ENCODE data around the gene PNLIP.

Gene PNLIP

DNA sequence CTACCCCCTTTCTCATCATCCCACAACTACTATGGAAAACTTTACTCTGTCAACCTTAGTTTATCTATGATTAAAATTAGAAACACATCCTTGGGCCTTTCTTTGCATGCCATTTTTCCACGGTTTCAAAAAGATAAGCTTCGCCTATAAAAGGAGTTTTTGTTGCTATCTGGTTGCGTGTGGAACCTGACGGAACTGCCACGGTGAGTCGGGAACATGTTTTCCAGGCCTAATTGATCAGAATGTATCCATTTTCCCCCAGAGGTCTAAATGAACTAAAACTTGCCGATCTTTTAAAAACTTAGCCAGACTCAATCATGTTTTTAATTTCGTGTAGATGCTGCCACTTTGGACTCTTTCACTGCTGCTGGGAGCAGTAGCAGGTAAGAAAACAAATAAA lies at the start of gene PNLIP:
Gene PNLIP (plus strand): TSS at position 176 of the 400 bp plus-strand sequence. CDS start 162 bp downstream, at position 338.
- DNase-seq = no peak

- DNase-seq = no peak
Observed at GRCh38 chr10:116504786-116505185, 40.9 kb upstream of the PNLIP start.

DNA sequence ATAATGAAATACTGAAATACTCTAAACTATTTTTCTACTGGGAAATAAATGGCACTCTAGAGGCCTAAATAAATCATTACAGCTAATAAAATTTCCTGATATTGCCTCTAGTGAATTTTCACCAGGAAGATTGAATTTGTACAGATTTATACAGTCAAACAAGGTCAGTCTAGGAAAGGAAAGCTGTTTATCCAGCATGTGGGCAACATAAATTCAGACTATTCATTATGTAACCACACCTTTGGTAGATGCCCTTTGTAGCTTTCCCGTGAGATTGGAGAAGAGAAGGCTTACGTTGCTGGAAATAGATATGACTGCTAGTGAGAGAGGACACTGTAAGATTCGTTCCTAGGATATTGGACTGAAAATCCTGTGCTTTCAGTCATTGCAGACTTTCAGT lies 35.2 kb upstream of the PNLIP start:
- no peak for DNase-seq

- DNase-seq = no peak
Observed at GRCh38 chr10:116511365-116511764, 34.4 kb upstream of the PNLIP start.

- peak; percentile 14 for DNase-seq
Observed at GRCh38 chr10:116521424-116522290, 24.1 kb upstream of the PNLIP start.

DNA sequence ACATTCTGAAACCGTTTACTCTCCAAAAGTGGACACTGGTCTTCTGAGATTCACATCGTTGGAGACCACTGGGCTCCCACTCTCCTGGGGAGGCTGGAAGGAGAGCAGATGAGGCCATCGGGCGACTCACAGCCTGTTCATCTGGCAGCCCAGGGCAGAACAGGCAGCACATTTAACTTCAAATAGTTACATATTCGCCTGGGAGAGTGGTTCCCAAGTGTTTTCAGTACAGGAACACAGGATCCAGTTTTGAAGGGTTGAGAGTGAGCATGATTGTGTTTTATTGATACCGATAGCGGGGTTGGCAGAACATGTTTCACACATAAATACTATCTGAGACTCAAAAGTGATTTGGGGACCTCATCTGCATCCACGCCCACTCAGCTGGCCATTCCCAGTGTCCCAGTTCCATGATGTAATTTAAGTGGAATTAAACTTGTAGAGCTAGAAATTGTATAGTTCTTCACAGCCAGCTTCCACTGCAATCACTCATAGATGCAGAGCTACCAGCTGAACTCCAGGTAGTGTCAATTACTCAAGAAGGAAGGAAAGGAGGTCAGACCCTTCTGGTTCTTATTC lies 22.8 kb upstream of the PNLIP start:
- DNase-seq = no peak

DNA sequence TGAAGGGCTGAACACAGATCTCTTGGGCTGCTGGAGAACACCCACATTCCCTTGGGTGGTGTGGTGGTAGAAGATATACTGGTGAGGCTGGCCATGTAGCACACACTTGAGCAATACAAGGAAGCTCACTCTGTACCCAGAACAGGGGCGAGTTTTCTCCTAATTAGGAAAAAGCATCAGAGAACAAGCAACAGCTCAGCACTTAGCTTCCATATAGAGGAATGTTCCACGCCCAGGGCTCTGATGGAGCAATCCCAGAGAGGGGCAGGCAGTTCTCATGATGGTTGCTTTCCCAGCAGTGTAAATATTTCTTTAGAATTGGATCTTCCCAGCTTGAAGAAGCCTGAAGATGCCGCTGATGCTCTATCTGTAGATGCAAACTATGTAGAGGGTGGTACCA lies 21.0 kb upstream of the PNLIP start:
- no peak for DNase-seq

GRCh38 chr10:116526219-116526618 lies 19.5 kb upstream of the PNLIP start:
- no peak for DNase-seq

DNA sequence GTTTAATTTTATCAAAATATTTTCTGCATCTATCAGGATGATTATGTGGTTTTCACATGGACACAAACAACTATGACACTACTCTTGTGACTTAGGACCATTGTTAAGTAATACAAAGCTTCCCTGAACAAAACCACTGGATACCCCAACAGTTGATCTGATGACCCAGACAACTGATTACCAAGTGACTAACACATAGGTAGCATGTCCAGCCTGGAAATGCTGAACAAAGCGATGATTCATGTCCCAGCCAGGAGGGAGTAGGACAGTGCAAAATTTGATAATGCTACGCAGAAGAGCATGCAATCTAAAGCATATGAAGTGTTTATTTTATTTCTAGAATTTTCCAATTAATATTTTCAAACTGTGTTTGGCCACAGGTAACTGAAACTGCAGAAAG lies 8.9 kb upstream of the PNLIP start:
- no peak for DNase-seq

DNA sequence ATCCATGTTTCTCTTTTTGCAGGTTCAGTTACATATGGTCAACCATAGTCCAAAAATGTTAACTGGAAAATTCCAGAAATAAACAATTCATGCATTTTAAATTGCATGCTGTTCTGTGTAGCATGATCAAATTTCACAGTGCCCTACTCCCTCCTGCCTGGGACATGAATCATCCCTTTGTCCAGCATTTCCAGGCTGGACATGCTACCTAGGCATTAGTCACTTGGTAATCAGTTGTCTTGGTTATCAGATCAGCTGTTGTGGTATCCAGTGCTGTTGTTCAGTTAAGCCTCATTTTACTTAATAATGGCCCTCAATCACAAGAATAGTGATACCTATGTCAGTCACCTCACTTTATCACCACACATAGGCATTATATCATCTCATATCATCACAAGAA lies 7.3 kb upstream of the PNLIP start:
- DNase-seq = no peak

GRCh38 chr10:116538992-116539391 lies 6.7 kb upstream of the PNLIP start:
- DNase-seq = no peak

GRCh38 chr10:116540814-116541213 lies 4.9 kb upstream of the PNLIP start:
- no peak for DNase-seq

DNA sequence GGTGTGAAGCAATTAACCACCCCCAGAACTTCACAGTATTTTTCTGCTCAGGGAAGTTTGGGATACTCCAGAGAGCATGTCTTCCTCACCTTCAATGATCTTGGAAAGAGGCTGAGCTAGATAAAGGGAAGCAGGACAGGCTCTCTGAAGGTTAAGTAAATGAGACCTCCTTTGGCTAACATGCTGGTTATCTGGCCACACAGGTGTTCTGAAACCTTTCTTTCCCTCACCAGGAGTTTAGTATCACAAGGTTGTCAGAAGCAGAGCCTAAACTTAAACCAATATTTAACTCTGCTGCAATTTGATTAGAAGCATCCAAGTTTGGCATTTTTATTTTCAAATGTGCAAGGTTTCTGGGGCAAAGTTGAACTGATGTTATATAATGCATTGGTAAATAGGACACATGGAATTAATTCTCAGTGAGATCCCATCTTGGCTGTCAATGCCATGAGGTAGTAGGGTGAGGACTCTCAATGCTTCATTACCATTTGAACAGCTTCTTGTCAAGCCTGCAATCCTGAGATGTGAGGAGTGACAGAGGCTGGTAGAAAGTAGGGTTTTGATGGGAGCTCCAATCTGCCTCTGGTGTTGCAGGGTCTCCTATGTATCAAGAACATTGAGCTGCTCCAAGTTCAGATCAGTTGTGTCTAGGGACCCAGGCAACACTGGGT lies 3.6 kb upstream of the PNLIP start:
- no peak for DNase-seq

DNA sequence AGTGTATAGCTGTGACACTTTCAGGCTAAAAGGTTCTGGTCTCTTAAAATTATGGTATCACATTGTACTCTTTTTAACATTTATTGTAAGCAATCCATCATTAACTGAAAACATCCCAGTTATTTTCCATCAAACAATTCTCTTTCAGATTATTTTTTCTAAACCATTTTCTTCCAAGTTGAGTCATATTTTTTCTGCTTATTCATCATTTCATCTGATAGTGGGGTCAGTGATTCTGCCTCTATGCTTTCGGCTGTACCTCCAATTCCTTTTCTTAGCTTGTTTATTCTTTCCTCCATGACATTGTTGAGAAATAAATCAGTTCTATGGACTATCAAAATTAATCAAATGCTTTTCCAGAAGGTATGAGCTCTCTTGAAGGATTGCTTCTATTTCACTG lies 609 bp upstream of the PNLIP start:
- no peak for DNase-seq

DNA sequence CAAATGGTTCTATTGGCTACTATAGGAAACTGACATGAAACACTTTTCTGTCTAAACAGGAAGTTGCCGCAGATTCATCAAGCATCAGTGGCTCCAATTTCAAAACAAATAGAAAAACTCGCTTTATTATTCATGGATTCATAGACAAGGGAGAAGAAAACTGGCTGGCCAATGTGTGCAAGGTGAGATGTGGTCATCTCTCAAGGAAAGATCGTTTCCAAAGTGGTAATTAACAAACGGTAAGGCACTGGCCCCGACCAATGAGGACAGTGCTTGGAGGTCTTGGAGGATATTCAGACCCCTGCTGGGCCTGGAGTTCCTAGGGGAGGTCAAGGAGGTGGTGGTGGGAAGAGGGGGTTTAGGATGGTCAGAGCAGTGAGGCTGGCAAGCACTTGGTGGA lies 2.6 kb downstream of the PNLIP start:
- DNase-seq = no peak

GRCh38 chr10:116553378-116553980 lies 7.7 kb downstream of the PNLIP start:
- DNase-seq = no peak

- no peak for DNase-seq
Observed at GRCh38 chr10:116554628-116555027, 8.9 kb downstream of the PNLIP start.

- no peak for DNase-seq
Observed at GRCh38 chr10:116555880-116556279, 10.1 kb downstream of the PNLIP start.

GRCh38 chr10:116557305-116557880 lies 11.7 kb downstream of the PNLIP start:
- DNase-seq = no peak

GRCh38 chr10:116565534-116565933 lies 19.8 kb downstream of the PNLIP start:
- no peak for DNase-seq

- no peak for DNase-seq
Observed at GRCh38 chr10:116566932-116567331, 21.2 kb downstream of the PNLIP start.

DNA sequence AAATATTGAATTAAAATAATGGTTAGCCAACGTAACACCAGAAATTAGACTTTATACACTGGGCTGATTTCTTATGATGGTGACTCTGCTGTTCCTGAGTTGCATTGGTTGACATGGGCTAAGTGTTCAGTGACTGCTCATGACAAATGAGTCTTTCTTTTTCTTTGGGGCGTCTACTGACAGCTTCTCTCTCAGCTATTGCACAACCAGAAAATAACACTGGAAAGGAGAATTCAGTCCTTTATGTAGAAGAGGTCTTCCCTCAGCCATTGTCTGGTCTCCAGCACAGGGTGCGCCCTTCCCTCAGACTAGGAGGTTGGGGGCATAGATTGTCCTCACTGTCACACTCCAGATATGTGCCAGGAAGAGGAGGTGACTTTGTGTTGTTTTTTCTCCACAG lies 21.6 kb downstream of the PNLIP start:
- no peak for DNase-seq

DNA sequence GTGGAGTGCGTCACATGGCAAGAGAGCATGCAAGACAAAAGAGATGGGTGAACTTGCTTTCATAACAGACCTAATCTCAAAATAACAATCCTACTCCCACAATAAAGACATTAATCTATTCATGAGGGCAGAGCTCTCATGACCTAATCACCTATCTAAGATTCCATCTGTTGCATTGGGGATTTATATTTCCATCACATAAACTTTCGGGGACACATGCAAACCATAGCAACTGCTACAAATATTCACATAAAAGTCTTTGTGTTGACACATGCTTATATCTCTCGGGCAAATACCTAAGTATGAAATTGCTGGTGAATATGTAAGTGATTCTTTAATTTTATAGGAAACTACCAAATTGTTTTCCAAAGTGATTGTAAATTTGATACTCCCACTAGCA lies 29.1 kb downstream of the PNLIP start:
- no peak for DNase-seq
